ENCODE measurements around the gene AP3B2. TPM values are rescaled to one million over a fixed set of nuclear protein-coding genes. Genes with fewer than 3 reads are reported as not detected.
"Not testable (repeated sequence)": the region's sequence is repeated elsewhere in the genome, so short reads cannot be mapped to it uniquely, and the experiment has no call there.

AP3B2 gene
- total and polyA plus RNA-seq, 4 donors: 0.94 to 2.2 (median 1.2) TPM

DNA sequence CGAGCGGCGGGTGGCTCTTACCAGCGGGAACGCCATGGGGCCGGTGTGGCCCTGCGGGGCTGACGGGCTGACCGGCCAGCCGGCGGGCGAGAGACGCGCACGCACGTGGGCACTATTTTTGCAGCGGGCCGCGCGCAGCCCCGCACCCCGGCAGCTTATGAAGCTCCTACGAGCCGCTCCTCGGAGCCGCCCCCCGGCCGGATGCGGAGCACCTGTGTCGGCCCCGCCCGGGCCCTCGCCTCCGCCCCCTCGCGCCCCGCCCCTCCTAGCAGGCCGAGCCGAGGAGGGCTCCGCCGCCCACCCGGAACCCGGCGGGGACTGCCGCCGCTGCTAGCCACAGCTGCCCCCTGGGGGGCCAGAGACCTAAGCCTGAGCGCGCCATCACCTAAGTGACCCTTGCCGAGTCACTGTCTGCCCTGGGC, 61.8 kb downstream of the AP3B2 start:
- peaks cover 3 to 68% (median 57%) of the 10 kb centered on the region in 3 donors for H3K27me3 ChIP-seq (ENCODE audit: control insufficient read depth in 3 of 3, insufficient read depth in 3 of 3, low read length in 2 of 3)

DNA sequence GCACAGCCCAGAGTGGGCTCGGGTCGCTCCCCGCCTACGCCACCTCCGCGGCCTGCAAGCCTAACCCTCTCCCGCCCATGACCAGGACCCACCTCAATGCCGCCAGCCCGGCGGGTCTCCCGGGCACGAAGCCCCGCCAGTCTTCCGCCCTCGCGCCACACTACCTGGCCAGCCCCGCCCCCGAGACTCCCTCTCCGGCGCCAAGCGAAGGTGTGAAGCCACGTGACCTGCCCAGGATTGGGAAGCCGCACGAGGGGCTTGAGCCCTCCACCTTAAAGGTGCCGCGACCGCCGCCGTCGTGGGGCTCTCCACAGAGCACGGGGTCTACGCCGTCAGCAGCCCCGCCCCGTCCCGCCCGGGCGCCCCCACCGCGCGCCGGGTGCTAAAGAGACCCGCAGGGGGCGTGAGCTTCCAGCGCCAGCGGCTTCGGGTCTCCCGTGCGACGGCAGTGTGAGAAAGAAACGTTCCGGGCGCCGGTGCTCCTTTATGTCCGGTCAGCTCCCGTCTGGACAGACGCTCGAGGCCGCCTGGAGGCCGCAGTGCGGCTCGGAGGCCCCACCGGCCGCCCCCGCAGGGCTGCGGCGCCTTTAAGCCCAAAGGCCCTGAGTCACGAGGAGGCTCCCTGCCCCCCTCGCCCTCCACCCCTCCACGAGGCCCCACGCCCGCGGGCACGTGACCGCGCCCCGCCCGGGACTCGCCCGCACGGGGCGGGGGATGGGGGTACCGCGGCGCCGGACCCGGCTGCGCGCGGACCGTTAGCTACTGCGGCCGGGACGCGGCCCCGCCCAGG, 62.4 kb downstream of the AP3B2 start, which contains the start of gene CPEB1:
Gene CPEB1 (minus strand): TSS at position 319 of the 790 bp plus-strand sequence. CDS start 18,904 bp downstream, outside the sequence.
- Histone ChIP-seq H3K36me3 (ENCODE audit: control insufficient read depth in 4 of 4, insufficient read depth in 4 of 4, low read length in 4 of 4) (no peaks in the 10 kb centered on the region), H3K9me3 (ENCODE audit: control insufficient read depth in 4 of 4, insufficient read depth in 3 of 4, low read length in 3 of 4) (peaks cover 0 to 3% (median 0%) of the 10 kb centered on the region in 4 donors), H3K4me3 (peak within 1 kb of the TSS; percentile 3), H3K27me3 (ENCODE audit: control insufficient read depth in 3 of 3, insufficient read depth in 3 of 3, low read length in 2 of 3) (peaks cover 4 to 74% (median 62%) of the 10 kb centered on the region in 3 donors), H3K9ac (ENCODE audit: insufficient read depth in 1 of 2, low read length in 2 of 2) (no peak within 1 kb of the TSS), H3K4me1 (ENCODE audit: control insufficient read depth in 5 of 5, insufficient read depth in 5 of 5, low read length in 5 of 5) (peaks cover 0 to 18% (median 3%) of the 10 kb centered on the region in 5 donors), H3K27ac (ENCODE audit: low read depth in 1 of 2, low read length in 1 of 2) (no peak within 1 kb of the TSS)
- TF ChIP-seq, protein P1, sequence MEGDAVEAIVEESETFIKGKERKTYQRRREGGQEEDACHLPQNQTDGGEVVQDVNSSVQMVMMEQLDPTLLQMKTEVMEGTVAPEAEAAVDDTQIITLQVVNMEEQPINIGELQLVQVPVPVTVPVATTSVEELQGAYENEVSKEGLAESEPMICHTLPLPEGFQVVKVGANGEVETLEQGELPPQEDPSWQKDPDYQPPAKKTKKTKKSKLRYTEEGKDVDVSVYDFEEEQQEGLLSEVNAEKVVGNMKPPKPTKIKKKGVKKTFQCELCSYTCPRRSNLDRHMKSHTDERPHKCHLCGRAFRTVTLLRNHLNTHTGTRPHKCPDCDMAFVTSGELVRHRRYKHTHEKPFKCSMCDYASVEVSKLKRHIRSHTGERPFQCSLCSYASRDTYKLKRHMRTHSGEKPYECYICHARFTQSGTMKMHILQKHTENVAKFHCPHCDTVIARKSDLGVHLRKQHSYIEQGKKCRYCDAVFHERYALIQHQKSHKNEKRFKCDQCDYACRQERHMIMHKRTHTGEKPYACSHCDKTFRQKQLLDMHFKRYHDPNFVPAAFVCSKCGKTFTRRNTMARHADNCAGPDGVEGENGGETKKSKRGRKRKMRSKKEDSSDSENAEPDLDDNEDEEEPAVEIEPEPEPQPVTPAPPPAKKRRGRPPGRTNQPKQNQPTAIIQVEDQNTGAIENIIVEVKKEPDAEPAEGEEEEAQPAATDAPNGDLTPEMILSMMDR (IDR thresholded peaks at IDR 0.05; ENCODE audit: control extremely low read depth, extremely low read depth): no peak
- 8 to 11% methylated on average over 86 to 96 of the region's 96 CpGs for WGBS, 2 donors
- DNase-seq (peak in 1 of 3 donors; percentile 14), ATAC-seq (ENCODE audit: insufficient read depth, low FRiP score) (peak; percentile 39)

More for the DNA sequence above, 61.8 kb downstream of the AP3B2 start:
- Histone ChIP-seq H3K4me3 (peak overlapping the region; percentile 3), H3K4me1 (ENCODE audit: control insufficient read depth in 5 of 5, insufficient read depth in 5 of 5, low read length in 5 of 5) (peaks cover 0 to 18% (median 3%) of the 10 kb centered on the region in 5 donors), H3K27ac (ENCODE audit: low read depth in 1 of 2, low read length in 1 of 2) (no peak overlapping the region), H3K9ac (ENCODE audit: insufficient read depth in 1 of 2, low read length in 2 of 2) (no peak overlapping the region), H3K36me3 (ENCODE audit: control insufficient read depth in 4 of 4, insufficient read depth in 4 of 4, low read length in 4 of 4) (no peaks in the 10 kb centered on the region), H3K9me3 (ENCODE audit: control insufficient read depth in 4 of 4, insufficient read depth in 3 of 4, low read length in 3 of 4) (peaks cover 0 to 3% (median 0%) of the 10 kb centered on the region in 4 donors)
- DNase-seq (no peak), ATAC-seq (ENCODE audit: insufficient read depth, low FRiP score) (no peak)
- WGBS, 2 donors: 0 to 1% methylated on average over 34 to 49 of the region's 49 CpGs
- TF ChIP-seq, protein P1 (IDR thresholded peaks at IDR 0.05; ENCODE audit: control extremely low read depth, extremely low read depth): no peak

DNA sequence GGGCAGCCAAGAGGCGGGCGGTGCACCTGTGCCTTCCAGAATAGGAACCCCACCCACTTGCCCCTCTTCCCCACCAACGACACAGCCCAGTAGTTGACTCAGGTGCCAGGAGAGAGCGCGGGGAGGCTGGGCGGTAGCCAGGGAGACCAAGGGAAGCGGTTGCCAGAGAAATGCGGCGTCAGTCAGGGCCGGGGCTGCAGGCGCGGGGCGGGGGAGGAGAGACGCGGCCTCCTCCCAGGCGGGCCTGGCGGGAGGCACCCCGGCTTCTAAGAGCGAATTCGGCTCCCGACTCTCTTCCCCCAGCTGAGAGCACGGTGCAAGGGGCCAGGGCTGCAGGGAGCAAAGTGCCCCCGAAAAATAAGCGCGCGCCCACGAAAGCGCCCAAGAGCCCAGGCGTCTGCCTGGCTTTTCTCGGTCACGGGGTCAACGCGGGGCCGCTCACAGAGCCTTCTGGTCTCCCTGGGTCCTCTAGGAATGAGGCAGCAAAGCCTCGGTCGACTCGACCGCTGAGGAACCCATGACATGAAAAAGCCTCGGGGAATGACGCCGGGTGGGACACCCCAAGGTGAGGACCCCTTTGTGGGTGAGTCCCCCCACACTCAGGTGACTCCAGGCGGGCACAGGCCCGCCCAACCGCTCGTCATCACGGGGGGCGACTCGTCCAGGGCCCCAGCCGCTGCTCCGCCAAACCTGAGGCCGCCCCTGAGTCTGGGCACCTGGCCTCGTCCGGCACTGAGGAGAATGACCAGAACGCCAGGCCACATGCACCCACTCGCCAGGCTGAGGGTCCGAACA, 63.2 kb downstream of the AP3B2 start:
- TF ChIP-seq, protein P1 (IDR thresholded peaks at IDR 0.05; ENCODE audit: control extremely low read depth, extremely low read depth): no peak
- no peak for DNase-seq
- Histone ChIP-seq H3K9me3 (ENCODE audit: control insufficient read depth in 4 of 4, insufficient read depth in 3 of 4, low read length in 3 of 4) (peaks cover 0 to 3% (median 0%) of the 10 kb centered on the region in 4 donors), H3K27ac (ENCODE audit: low read depth in 1 of 2, low read length in 1 of 2) (no peak overlapping the region), H3K9ac (ENCODE audit: insufficient read depth in 1 of 2, low read length in 2 of 2) (no peak overlapping the region), H3K36me3 (ENCODE audit: control insufficient read depth in 4 of 4, insufficient read depth in 4 of 4, low read length in 4 of 4) (no peaks in the 10 kb centered on the region), H3K4me1 (ENCODE audit: control insufficient read depth in 5 of 5, insufficient read depth in 5 of 5, low read length in 5 of 5) (peaks cover 0 to 18% (median 3%) of the 10 kb centered on the region in 5 donors), H3K27me3 (ENCODE audit: control insufficient read depth in 3 of 3, insufficient read depth in 3 of 3, low read length in 2 of 3) (peaks cover 7 to 79% (median 65%) of the 10 kb centered on the region in 3 donors), H3K4me3 (no peak overlapping the region)
- 19 to 21% methylated on average over 55 to 56 of the region's 56 CpGs for WGBS, 2 donors
- no peak for ATAC-seq (ENCODE audit: insufficient read depth, low FRiP score)

DNA sequence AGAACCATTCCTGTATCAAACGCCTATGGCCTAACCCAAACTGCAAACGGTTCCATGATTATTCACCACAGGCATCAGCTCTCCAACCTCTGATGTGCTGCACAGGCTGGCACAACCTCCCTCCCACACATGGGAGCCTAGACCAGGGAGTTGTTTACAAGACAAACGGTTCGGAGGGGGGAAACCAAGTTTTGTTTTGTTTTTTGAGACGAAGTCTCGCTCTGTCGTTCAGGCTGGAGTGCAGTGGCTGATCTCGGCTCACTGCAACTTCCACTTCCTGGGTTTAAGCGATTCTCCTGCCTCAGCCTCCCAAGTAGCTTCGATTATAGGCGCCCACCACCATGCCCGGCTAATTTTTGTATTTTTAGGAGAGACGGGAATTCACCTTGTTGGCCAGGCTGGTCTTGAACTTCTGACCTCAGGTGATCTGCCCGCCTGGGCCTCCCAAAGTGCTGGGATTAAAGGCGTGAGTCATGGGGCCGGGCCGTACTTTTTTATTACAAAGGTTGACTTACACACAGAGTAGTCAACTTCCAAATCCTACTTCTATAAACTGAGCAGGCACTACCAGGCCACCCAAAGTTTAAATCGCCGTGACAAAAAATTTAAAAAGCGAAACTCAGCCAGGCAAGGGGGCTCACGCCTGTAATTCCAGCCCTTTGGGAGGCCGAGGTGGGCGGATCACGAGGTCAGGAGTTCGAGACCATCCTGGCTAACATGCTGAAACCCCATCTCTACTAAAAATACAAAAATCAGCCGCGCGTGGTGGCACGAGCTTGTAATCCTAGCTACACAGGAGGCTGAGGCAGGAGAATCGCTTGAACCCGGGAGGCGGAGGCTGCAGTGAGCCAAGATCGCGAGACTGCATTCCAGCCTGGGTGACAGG, 64.5 kb downstream of the AP3B2 start:
- not testable (repeated sequence) for DNase-seq; H3K4me3 ChIP-seq; H3K9ac ChIP-seq (ENCODE audit: insufficient read depth in 1 of 2, low read length in 2 of 2); H3K9me3 ChIP-seq (ENCODE audit: control insufficient read depth in 4 of 4, insufficient read depth in 3 of 4, low read length in 3 of 4); H3K36me3 ChIP-seq (ENCODE audit: control insufficient read depth in 4 of 4, insufficient read depth in 4 of 4, low read length in 4 of 4); H3K27ac ChIP-seq (ENCODE audit: low read depth in 1 of 2, low read length in 1 of 2); ATAC-seq (ENCODE audit: insufficient read depth, low FRiP score)
- 89 to 91% methylated on average over 34 of the region's 34 CpGs for WGBS, 2 donors
- peaks cover 7 to 86% (median 68%) of the 10 kb centered on the region in 3 donors for H3K27me3 ChIP-seq (ENCODE audit: control insufficient read depth in 3 of 3, insufficient read depth in 3 of 3, low read length in 2 of 3)
- peaks cover 0 to 18% (median 3%) of the 10 kb centered on the region in 5 donors for H3K4me1 ChIP-seq (ENCODE audit: control insufficient read depth in 5 of 5, insufficient read depth in 5 of 5, low read length in 5 of 5)
